Hepatocyte (in vitro differentiated cells): ENCODE data around the gene KRTAP5-6. TPM values are rescaled to one million over a fixed set of nuclear protein-coding genes. Genes with fewer than 3 reads are reported as not detected.

ENCODE experiments used
- DNase-seq: peaks from one replicate; pipeline ENCODE4 v3.0.0-alpha.2; 2016; ENCODE audit warnings: low spot score
- H2AFZ ChIP-seq: fragments of 200-600 bp; sonication (generic); 2 replicates; pipeline ENCODE4 v1.6.0; 2016; ENCODE audit warnings: antibody characterized with exemption, mild to moderate bottlenecking
- H3K27ac ChIP-seq: fragments of 200-600 bp; sonication (generic); 2 replicates; pipeline ENCODE4 v1.5.1; 2016; ENCODE audit warnings: mild to moderate bottlenecking
- H3K27me3 ChIP-seq: fragments of 200-600 bp; sonication (generic); 2 replicates; pipeline ENCODE4 v1.6.1; 2016
- H3K36me3 ChIP-seq: fragments of 200-600 bp; sonication (generic); replicated peaks from 2 replicates; pipeline ENCODE4 v1.5.1; 2016; ENCODE audit warnings: low read depth; ENCODE audit not compliant: insufficient read depth
- H3K4me1 ChIP-seq: fragments of 200-600 bp; sonication (generic); 2 replicates; pipeline ENCODE4 v1.5.1; 2016; ENCODE audit warnings: mild to moderate bottlenecking, moderate library complexity; ENCODE audit not compliant: insufficient read depth
- H3K4me2 ChIP-seq: fragments of 200-600 bp; sonication (generic); 2 replicates; pipeline ENCODE4 v1.6.0; 2016
- H3K4me3 ChIP-seq: fragments of 200-600 bp; sonication (generic); 2 replicates; pipeline ENCODE4 v1.5.1; 2016; ENCODE audit warnings: mild to moderate bottlenecking
- H3K79me2 ChIP-seq: fragments of 200-600 bp; sonication (generic); 2 replicates; pipeline ENCODE4 v1.6.0; 2017; ENCODE audit warnings: mild to moderate bottlenecking
- H3K9me2 ChIP-seq: fragments of 200-600 bp; sonication (generic); replicated peaks from 2 replicates; pipeline ENCODE4 v1.6.0; 2017; ENCODE audit warnings: mild to moderate bottlenecking; ENCODE audit not compliant: insufficient read depth
- H3K9me3 ChIP-seq: fragments of 200-600 bp; sonication (generic); 2 replicates; pipeline ENCODE4 v1.5.1; 2016; ENCODE audit warnings: low read depth, mild to moderate bottlenecking
- H4K20me1 ChIP-seq: fragments of 200-600 bp; sonication (generic); 2 replicates; pipeline ENCODE4 v1.6.0; 2016; ENCODE audit warnings: mild to moderate bottlenecking; ENCODE audit not compliant: insufficient read depth, poor library complexity, severe bottlenecking
- CTCF ChIP-seq: fragments of 200-600 bp; sonication (generic); IDR thresholded peaks from 2 replicates; pipeline ENCODE4 v1.5.1; 2016; ENCODE audit warnings: antibody characterized with exemption, mild to moderate bottlenecking; ENCODE audit not compliant: poor library complexity
- EZH2 ChIP-seq: fragments of 200-600 bp; sonication (generic); IDR thresholded peaks from 2 replicates; pipeline ENCODE4 v1.6.1; 2016; ENCODE audit warnings: antibody characterized with exemption, mild to moderate bottlenecking, borderline replicate concordance
- EZH2phosphoT487 ChIP-seq: fragments of 200-600 bp; sonication (generic); IDR thresholded peaks from one replicate; pipeline ENCODE4 v1.6.1; 2018; ENCODE audit warnings: antibody characterized with exemption, mild to moderate bottlenecking, low read depth, moderate library complexity; ENCODE audit not compliant: unreplicated experiment, severe bottlenecking
- WGBS: methylation state at CpG from one replicate; pipeline ENCODE4 v1.1.6; 2016; ENCODE audit warnings: low lambda C conversion rate; ENCODE audit errors: missing lambda C conversion rate; 5-methylcytosine and 5-hydroxymethylcytosine counted together
- polyA plus RNA-seq: library from polyadenylated mRNA; unstranded; fragments of >200 nt; fragmentation: Nextera tagmentation; extraction: Ambion mirVana; gene quantifications from 2 replicates; pipeline ENCODE4 v1.2.1, GENCODE V29; 2016
- total RNA-seq: library from RNA; depleted of rRNA; stranded (reverse); fragments of >200 nt; gene quantifications from 2 replicates; pipeline ENCODE4 v1.2.3, GENCODE V29; 2014

The KRTAP5-6 gene
- total and polyA plus RNA-seq, 2 experiments from 2014 or later: not detected

GRCh38 chr11:1742869-1743584 is 46.0 kb downstream of the KRTAP5-6 start:
- no peak for DNase-seq
- Histone ChIP-seq H3K9me3 (no peaks in the 10 kb centered on the region), H3K9me2 (no peaks in the 10 kb centered on the region), H3K4me3 (no peak overlapping the region), H2AFZ (no peak overlapping the region), H3K4me2 (no peak overlapping the region), H3K36me3 (no peaks in the 10 kb centered on the region), H3K79me2 (no peaks in the 10 kb centered on the region), H3K4me1 (no peaks in the 10 kb centered on the region), H3K27ac (no peak overlapping the region), H4K20me1 (no peaks in the 10 kb centered on the region), H3K27me3 (peaks cover 6% of the 10 kb centered on the region)
- TF ChIP-seq CTCF (no peak), EZH2phosphoT487 (no peak), EZH2 (no peak)
- 93% methylated on average over 3 of the region's 3 CpGs for WGBS

- Histone ChIP-seq H2AFZ (no peak overlapping the region), H3K9me2 (no peaks in the 10 kb centered on the region), H3K9me3 (no peaks in the 10 kb centered on the region), H3K4me2 (no peak overlapping the region), H3K79me2 (no peaks in the 10 kb centered on the region), H3K27me3 (peaks cover 11% of the 10 kb centered on the region), H4K20me1 (no peaks in the 10 kb centered on the region), H3K4me1 (peaks cover 4% of the 10 kb centered on the region), H3K36me3 (no peaks in the 10 kb centered on the region), H3K27ac (no peak overlapping the region), H3K4me3 (no peak overlapping the region)
- 87% methylated on average over 10 of the region's 10 CpGs for WGBS
- DNase-seq: no peak
- TF ChIP-seq EZH2phosphoT487 (no peak), CTCF (no peak), EZH2 (no peak)
Observed at GRCh38 chr11:1743585-1744136, 46.7 kb downstream of the KRTAP5-6 start.

GRCh38 chr11:1744137-1744886 is 47.3 kb downstream of the KRTAP5-6 start:
- 83% methylated on average over 23 of the region's 23 CpGs for WGBS
- Histone ChIP-seq H3K4me1 (peaks cover 8% of the 10 kb centered on the region), H2AFZ (no peak overlapping the region), H3K27me3 (peaks cover 12% of the 10 kb centered on the region), H4K20me1 (no peaks in the 10 kb centered on the region), H3K79me2 (no peaks in the 10 kb centered on the region), H3K4me3 (no peak overlapping the region), H3K9me3 (no peaks in the 10 kb centered on the region), H3K9me2 (no peaks in the 10 kb centered on the region), H3K27ac (no peak overlapping the region), H3K36me3 (no peaks in the 10 kb centered on the region), H3K4me2 (no peak overlapping the region)
- DNase-seq: no peak
- no peak for TF ChIP-seq CTCF
- TF ChIP-seq EZH2: no peak
- no peak for TF ChIP-seq EZH2phosphoT487
